GM23338 (cell line): Measurements from ENCODE around the gene LRRC26. TPM values are rescaled to one million over a fixed set of nuclear protein-coding genes. Genes with fewer than 3 reads are reported as not detected.

Experiments used
- ATAC-seq: fragments of 200-7000 bp; cut with Tn5 transposase; 3 replicates; pipeline ENCODE4 v1.9.1; 2020
- DNase-seq: peaks from one replicate; pipeline ENCODE4 v3.0.0-alpha.2; 2015; ENCODE audit warnings: low spot score
- H2AFZ ChIP-seq: fragments of 200-600 bp; sonication (generic); 2 replicates; pipeline ENCODE4 v1.8.0; 2016; ENCODE audit warnings: antibody characterized with exemption, mild to moderate bottlenecking, moderate library complexity
- H3F3A ChIP-seq: fragments of 200-600 bp; sonication (generic); replicated peaks from 2 replicates; pipeline ENCODE4 v1.8.0; 2017; ENCODE audit warnings: antibody characterized with exemption, mixed run types, low read depth
- H3K27ac ChIP-seq: fragments of 200-600 bp; sonication (generic); 2 replicates; pipeline ENCODE4 v1.6.1; 2016; ENCODE audit warnings: low read depth
- H3K27me3 ChIP-seq: fragments of 200-600 bp; sonication (generic); 2 replicates; pipeline ENCODE4 v1.8.0; 2016; ENCODE audit warnings: mild to moderate bottlenecking, mixed run types, moderate library complexity; ENCODE audit not compliant: insufficient read depth
- H3K36me3 ChIP-seq: fragments of 200-600 bp; sonication (generic); 2 replicates; pipeline ENCODE4 v1.8.0; 2016; ENCODE audit warnings: mild to moderate bottlenecking; ENCODE audit not compliant: insufficient read depth
- H3K4me1 ChIP-seq: fragments of 200-600 bp; sonication (generic); 2 replicates; pipeline ENCODE4 v1.8.0; 2016; ENCODE audit warnings: mild to moderate bottlenecking, moderate library complexity; ENCODE audit not compliant: insufficient read depth
- H3K4me2 ChIP-seq: fragments of 200-600 bp; sonication (generic); 2 replicates; pipeline ENCODE4 v1.7.1; 2017; ENCODE audit warnings: mixed run types
- H3K4me3 ChIP-seq: fragments of 200-600 bp; sonication (generic); 2 replicates; pipeline ENCODE4 v1.6.1; 2016; ENCODE audit warnings: mixed run types
- H3K79me2 ChIP-seq: fragments of 200-600 bp; sonication (generic); replicated peaks from 2 replicates; pipeline ENCODE4 v1.8.0; 2017; ENCODE audit warnings: mild to moderate bottlenecking; ENCODE audit not compliant: insufficient read depth
- H3K9me2 ChIP-seq: fragments of 200-600 bp; sonication (generic); 2 replicates; pipeline ENCODE4 v1.8.0; 2017; ENCODE audit not compliant: insufficient read depth
- H4K20me1 ChIP-seq: fragments of 200-600 bp; sonication (generic); replicated peaks from 2 replicates; pipeline ENCODE4 v1.8.0; 2017; ENCODE audit warnings: mild to moderate bottlenecking; ENCODE audit not compliant: insufficient read depth
- H3K27ac Mint-ChIP-seq: 2 replicates; pipeline ENCODE4 v1.8.0; 2020; ENCODE audit warnings: inconsistent platforms, mild to moderate bottlenecking, moderate library complexity, mixed read lengths
- H3K27me3 Mint-ChIP-seq: 3 replicates; pipeline ENCODE4 v1.8.0; 2022; ENCODE audit warnings: low read depth, mild to moderate bottlenecking, moderate library complexity, mixed read lengths, inconsistent platforms; ENCODE audit not compliant: insufficient read depth, poor library complexity
- H3K36me3 Mint-ChIP-seq: 3 replicates; pipeline ENCODE4 v1.8.0; 2021; ENCODE audit warnings: low read depth, mild to moderate bottlenecking, inconsistent platforms, moderate library complexity, mixed read lengths
- H3K4me1 Mint-ChIP-seq: 3 replicates; pipeline ENCODE4 v1.8.0; 2020; ENCODE audit warnings: mild to moderate bottlenecking, inconsistent platforms, mixed read lengths
- H3K4me3 Mint-ChIP-seq: 3 replicates; pipeline ENCODE4 v1.8.0; 2021; ENCODE audit warnings: moderate library complexity, mild to moderate bottlenecking, inconsistent platforms, mixed read lengths
- H3K9me3 Mint-ChIP-seq: 3 replicates; pipeline ENCODE4 v1.8.0; 2020; ENCODE audit warnings: moderate library complexity, mild to moderate bottlenecking, inconsistent platforms, mixed read lengths
- ETS1 ChIP-seq: IDR thresholded peaks from 2 replicates; pipeline ENCODE4 v1.6.1; 2016; ENCODE audit warnings: antibody characterized with exemption
- REST ChIP-seq: IDR thresholded peaks from one replicate; pipeline ENCODE4 v1.6.1; 2018; ENCODE audit warnings: antibody characterized with exemption; ENCODE audit not compliant: unreplicated experiment
- ZNF114 ChIP-seq: fragments of 250-450 bp; sonication (Bioruptor Pico); IDR thresholded peaks from 2 replicates; pipeline ENCODE4 v1.5.0; 2020; ENCODE audit warnings: mild to moderate bottlenecking, moderate library complexity
- polyA plus RNA-seq: library from polyadenylated mRNA; unstranded; fragments of >200 nt; fragmentation: Nextera tagmentation; extraction: Ambion mirVana; gene quantifications from 2 replicates; pipeline ENCODE4 v1.2.1, GENCODE V29; 2016
- total RNA-seq: library from RNA; depleted of rRNA; stranded (reverse); fragments of >200 nt; shearing (Covaris generic); gene quantifications from 2 replicates; pipeline ENCODE4 v1.2.3, GENCODE V29; 2014

LRRC26 gene
- total and polyA plus RNA-seq, 2 experiments from 2014 or later = 0.21 to 4.3 TPM

- H3K27me3 ChIP-seq = peaks cover 48% of the 10 kb centered on the region
Observed at GRCh38 chr9:137138722-137139467, 31.0 kb downstream of the LRRC26 start, which contains the start of gene GRIN1. Gene GRIN1, plus strand, starts transcription at chr9:137139154. Its CDS starts 333 bp downstream, at chr9:137139487.

More at GRCh38 chr9:137138722-137139467, 31.0 kb downstream of the LRRC26 start, which contains the start of gene GRIN1:
- peak within 1 kb of the TSS; percentile 61 for H3K4me3 Mint-ChIP-seq
- DNase-seq (peak; percentile 67), ATAC-seq (peak; percentile 67)
- H3K27ac Mint-ChIP-seq = no peak within 1 kb of the TSS
- Histone ChIP-seq H3K36me3 (no peaks in the 10 kb centered on the region), H3K4me1 (peaks cover 12% of the 10 kb centered on the region), H2AFZ (no peak within 1 kb of the TSS), H4K20me1 (no peaks in the 10 kb centered on the region), H3K79me2 (no peaks in the 10 kb centered on the region), H3K4me3 (peak within 1 kb of the TSS; percentile 51), H3F3A (no peaks in the 10 kb centered on the region), H3K27ac (no peak within 1 kb of the TSS), H3K4me2 (peak within 1 kb of the TSS; percentile 78), H3K9me2 (no peaks in the 10 kb centered on the region)
- peak; percentile 77 for TF ChIP-seq REST
- TF ChIP-seq ZNF114 (CRISPR knock-in tag) = no peak
- TF ChIP-seq ETS1 = no peak
- peaks cover 63% of the 10 kb centered on the region for H3K27me3 Mint-ChIP-seq
- H3K4me1 Mint-ChIP-seq = peaks cover 10% of the 10 kb centered on the region
- H3K9me3 Mint-ChIP-seq = no peaks in the 10 kb centered on the region
- no peaks in the 10 kb centered on the region for H3K36me3 Mint-ChIP-seq
